IPS DF 4.7 (cell line): ENCODE results near the gene PLXNA3.
"Not testable (repeated sequence)": the region's sequence is repeated elsewhere in the genome, so short reads cannot be mapped to it uniquely, and the experiment has no call there.

ENCODE experiments used
- DNase-seq: peaks from one replicate; pipeline ENCODE4 v3.0.0-alpha.2; 2013; ENCODE audit warnings: low spot score; ENCODE audit errors: extremely low read depth

The PLXNA3 gene

DNA sequence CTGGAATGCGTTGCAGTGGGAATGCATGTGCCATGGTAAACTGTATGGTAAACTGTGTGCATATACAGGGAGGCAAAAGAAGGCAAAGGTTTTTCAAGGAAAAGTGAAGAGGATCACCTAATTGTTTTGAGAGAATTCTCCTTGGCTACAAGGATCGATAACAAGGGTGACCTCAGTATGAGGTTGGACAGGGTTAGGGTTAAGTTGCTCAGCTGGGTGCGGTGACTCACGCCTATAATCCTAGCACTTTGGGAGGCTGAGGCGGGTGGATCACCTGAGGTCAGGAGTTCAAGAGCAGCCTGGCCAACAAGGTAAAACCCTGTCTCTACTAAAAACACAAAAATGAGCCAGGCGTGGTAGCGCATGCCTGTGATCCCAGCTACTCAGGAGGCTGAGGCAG lies 43.3 kb downstream of the PLXNA3 start:
- not testable (repeated sequence) for DNase-seq

DNA sequence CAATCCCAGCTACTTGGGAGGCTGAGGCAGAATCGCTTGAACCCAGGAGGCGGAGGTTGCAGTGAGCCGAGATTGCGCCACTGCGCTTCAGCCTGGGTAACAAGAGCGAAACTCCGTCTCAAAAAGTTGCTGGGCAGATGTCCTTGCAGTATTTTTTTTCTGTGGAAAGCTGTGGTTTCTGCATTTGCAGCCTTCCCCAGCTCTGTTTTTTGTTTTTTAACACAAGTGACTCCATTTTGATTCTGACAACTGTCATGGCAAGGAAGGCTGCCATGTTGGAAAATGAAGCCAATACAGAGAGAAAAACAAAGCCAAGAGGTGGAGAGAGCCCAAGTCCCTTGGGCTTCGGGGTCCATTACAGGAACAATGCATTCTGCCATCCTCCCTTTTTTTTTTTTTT lies 44.0 kb downstream of the PLXNA3 start:
- DNase-seq: no peak

DNA sequence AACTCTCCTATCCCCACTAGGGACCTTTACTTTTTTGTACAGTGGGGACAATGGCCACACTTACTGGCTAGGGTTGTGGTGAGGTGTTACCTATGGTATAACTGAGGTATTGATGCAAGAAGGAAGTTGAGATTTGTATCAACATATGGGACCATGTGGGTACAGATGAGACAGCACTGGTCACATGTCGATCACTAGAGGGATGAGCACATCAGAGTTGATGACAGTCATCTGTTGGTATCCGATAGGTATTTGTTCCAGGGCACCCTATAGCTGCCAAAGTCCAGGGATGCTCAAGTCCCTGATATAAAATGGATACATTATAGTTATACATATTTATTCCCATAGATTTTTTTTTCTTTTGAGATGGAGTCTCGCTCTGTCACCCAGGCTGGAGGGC lies 44.9 kb downstream of the PLXNA3 start:
- no peak for DNase-seq

DNA sequence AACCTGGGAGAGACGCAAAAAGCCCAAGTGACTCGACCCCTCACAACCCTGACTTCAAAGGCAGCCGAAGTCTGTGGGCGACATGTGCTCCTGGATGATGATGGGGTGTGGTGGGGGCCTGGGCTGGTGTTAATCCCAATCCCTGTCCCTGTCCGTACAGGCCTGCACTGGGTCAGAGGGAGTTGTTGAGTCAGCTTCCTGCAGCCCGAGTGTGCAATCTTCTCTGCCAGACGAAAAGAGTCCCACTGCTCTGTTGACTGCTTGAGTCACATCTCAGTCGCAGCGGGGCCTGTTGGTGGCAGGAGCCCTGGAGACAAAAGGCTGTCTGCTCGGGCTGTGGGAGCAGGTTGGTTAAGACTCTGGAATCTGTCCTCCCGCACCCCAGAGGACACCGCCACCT lies 47.7 kb downstream of the PLXNA3 start:
- no peak for DNase-seq

DNA sequence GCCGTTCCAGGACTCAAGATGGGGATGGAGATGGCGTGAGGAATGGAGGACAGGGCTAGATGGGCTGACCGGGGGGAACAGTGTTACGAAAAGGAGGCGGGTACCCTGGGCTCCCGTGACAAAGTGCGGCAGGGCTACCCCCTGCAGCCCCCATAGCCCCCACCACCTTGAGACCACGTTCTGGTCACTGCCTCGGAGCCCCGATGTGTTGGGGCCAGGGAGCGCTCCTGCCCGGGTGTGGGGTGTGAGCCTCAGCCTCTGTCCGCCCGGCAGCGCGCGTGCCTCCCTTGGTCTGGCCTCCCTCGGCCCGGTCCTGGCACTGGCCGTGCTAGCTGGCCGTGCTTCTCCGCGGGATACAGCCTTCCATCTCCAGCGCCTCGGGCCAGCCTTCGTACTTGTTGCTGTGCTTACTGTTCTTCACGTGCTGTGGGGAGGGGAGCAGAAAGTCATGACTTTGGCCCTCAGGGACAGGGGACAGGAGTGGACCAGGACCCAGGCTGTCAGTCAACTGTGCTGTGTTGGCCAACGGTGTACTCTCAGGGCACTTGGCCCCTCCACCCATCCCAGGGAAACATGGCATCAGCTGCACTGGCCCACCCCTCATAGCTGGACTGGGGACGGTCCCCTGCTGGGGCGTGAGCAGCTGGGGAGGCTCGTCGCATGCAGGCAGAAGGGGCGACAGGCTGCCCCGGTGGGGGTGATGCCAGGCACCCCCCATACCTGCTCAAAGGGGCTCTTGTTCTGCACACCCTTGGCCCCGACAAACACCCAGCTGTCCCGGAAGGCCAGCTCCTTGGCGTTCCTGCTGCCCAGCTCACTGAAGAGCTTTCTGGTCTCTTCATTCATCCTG lies 48.6 kb downstream of the PLXNA3 start:
- DNase-seq: no peak

DNA sequence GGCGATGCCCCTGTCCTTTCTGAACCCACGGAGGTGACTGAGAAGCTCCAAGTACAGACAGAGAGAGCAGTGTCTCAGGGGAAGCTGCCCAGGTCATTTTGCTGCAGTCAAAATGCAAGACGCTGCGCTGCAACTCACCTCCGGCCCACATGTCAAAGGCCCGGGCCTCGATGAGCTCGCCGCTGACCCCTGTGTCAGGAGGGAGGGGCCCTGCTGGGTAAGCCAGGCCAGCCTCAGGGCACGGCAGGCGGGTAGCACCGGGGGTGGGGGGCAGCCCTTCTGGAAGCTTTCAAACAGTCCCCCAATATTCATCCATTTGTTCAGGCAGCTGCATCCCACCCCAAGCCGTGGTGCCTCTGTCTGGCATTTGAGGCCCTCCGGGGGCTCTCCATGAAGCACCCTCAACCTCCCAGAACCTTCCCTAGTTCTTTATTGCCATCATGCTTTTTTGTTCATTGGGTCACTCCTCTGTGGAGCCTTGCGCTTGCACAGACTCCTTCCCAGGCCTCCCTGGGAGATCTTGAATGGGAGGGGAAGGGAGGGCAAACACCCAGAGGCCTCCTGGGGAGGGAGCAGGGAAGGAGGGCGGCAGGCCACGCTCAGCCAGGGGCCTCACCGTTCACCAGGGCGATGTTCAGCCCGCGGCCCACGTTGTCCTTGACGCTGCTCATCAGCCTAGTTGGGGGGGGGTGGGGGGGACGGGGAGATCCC lies 49.7 kb downstream of the PLXNA3 start:
- no peak for DNase-seq

DNA sequence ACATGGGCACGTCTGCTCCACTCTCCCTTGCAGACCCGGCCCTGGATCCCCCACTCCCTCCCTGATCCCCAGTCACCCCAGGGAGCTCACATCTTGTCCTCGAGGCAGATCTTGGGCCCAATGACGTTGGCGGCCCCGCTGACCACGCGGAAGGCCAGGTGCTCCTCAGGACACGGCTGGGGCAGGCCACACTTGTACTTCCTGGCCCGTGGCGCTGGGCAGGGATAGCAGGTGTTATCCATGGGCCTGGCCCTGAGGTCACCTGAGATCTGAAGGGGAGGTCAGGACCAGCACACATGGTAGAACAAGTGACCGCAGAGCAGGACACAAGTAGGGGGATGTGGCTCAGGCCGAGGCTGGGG lies 50.3 kb downstream of the PLXNA3 start:
- no peak for DNase-seq

DNA sequence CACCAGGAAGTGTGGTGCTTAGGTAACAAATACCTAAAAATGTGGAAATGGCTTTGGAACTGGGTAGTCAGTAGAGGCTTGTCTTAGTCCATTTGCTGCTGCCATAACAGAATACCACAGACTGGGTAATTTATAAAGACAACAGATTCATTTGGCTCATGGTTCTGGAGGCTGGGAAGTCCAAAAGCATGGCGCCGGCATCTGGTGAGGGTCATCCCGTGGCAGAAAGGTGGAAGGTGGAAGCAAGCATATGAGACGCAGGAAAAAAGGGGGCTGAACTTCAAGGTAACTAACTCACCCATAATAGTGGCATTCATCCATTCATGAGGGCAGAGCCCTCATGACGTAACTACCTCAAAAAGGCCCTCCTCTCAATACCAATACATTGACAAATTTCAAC lies 51.4 kb downstream of the PLXNA3 start:
- no peak for DNase-seq

DNA sequence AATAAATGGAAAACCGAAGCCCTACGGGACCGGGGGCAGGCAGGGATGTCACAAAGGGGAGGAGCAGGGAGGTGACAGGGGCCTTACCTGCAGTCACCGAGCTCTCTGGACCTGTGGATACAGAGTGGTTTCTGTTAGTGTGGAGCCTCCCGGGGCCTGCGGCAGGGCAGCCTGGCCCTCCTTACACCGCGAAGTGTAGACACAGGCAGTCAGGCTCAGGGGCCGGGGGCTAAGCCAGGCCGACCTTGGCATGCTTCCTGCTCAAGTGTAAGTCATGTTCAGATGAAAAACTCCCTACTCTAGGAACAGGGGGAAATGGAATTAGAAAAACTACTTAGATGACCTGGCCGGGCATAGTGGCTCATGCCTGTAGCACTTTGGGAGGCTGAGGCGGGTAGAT lies 53.7 kb downstream of the PLXNA3 start:
- no peak for DNase-seq

DNA sequence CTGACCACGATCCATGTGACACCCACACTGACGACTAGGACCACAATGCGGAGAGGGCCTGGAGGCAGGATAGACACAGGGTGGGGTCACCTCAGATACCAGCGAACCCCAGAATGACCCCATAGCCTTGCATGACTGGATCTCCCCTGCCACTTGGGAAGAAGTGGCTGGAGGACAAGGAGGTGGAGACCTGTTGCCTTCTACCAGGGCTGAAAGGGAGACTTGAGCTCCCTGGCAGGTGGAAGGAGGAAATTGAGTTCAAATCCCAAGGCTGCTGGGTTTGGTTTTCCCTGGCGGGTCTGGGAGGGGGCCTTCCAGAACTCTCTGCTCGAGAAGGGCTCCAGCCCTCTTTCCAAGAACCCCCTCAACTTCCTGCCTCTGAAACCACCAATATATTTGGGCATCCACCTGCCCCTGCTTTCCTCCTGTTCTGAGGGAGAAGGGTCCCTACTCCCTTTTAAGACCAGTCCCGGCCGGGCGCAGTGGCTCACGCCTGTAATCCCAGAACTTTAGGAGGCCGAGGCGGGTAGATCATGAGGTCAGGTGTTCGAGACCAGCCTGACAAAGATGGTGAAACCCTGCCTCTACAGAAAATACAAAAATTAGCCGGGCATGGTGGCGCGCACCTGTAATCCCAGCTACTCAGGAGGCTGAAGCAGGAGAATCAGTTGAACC lies 54.9 kb downstream of the PLXNA3 start:
- DNase-seq: no peak

DNA sequence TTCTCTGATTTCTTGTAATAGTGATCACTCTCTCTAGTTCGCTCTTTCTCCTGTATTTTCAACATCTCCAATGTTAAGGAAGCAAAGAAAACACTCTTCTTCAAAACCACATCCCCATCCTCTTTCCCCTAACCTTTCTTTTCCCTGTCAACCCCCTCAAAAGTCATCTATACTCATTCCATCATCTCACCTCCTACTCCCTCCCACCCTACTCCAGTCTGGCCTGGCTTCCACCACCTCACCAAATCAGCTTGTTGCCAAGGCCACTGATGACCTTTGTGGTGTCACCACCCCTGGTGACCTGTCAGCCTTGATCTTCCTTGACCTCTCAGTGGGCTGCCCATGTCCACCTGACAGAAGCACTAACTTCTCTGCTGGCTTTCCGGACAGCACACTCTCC lies 55.6 kb downstream of the PLXNA3 start:
- no peak for DNase-seq

DNA sequence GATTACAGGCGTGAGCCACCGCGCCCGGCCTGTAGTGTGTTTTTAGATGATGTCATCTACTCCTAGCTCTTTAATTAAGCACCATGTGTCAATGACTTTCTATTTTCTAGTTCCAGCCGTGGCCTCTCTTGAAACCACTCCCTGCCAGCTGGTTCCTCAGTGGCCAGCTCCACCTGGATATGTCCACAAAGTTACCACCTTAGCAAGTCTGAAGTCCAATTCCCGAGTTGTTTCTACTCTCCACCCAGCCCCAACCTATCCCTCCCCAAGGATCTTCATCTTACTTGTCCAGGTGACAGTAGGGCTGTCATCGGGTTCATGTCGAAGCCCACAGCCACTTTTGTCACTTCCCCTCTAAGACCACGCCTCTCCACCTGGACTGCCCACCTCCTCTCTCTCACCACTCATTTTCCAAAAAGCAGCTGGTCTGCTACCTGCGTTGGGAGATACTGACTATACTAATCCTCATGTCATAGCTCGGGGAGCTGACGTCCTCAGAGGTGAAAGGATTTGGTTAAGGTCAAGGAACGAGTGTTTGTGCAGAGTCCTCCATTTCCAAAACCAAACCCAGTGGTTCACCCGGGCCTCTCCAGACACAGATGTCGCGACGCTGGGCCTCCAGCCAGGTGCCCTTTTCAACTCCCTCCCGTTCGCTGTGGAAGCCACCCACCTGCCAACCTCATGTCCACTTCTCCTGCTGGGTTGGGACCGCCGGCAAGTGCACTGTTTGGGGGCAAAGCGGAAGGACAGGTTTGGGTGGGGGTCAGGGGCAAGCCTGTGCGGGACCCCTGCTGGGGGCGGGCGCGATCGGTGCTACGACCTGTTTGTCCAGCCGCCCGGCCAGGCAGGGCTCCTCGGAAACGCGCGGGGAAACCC lies 57.2 kb downstream of the PLXNA3 start:
- DNase-seq: no peak

DNA sequence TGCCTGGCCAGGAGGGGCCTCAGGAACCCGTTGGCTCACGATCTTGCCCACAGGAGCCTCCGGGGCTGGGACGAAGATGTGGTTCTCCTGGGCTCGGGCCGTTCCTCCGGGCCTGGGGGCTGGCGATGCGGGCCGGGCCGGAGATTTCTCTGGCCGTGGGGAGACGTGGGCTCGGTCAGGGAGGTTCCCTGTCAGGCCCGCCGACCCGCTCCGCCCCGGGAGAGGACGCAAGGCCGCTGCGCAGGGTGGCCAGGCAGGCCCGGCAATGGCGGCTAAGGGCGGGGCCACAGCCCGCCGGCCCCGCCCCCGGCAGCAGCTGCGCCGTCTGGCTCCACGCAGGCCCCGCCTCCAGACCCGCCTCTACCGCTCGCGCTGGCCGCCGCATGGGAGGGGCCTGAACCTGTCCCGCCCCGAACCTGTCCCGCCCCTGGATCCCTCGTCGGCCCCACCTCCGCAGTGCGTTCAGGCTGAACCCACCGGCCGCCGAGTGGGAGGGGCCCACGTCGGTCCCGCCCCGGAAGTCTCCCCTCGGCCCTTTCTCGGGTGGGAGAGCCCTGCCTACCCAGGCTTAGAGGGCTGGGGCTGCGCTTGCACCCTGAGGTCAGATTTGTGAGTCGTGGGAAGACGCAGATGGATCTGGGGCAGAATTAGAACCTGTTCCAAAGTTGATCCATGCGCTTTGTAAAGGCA lies 58.0 kb downstream of the PLXNA3 start, which contains the start of gene FAM3A:
Gene FAM3A (minus strand): TSS at position 267 of the 690 bp plus-strand sequence. CDS start 460 bp downstream, outside the sequence.
- DNase-seq: no peak

DNA sequence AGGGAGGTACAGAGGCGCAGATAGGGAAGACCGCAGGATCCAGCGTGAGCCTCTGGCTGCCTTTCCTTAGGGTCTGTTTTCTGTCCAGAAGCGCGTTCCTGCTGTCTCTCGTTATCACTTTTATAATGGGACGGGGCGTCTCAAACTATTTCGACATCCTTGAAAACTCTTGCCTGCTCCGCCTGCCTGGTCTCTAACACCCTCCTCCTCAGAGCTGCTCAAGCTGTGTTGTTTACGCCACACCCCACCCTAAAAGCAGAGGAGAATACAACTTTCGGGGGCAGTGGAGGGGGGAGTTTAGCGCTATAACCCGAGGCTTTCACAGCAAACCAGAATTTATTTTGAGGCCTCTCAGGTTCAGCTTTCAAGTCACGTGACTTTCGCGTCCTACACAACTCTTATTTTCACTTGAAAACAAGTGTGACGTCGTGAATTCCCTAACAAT lies 58.6 kb downstream of the PLXNA3 start:
- DNase-seq: no peak

DNA sequence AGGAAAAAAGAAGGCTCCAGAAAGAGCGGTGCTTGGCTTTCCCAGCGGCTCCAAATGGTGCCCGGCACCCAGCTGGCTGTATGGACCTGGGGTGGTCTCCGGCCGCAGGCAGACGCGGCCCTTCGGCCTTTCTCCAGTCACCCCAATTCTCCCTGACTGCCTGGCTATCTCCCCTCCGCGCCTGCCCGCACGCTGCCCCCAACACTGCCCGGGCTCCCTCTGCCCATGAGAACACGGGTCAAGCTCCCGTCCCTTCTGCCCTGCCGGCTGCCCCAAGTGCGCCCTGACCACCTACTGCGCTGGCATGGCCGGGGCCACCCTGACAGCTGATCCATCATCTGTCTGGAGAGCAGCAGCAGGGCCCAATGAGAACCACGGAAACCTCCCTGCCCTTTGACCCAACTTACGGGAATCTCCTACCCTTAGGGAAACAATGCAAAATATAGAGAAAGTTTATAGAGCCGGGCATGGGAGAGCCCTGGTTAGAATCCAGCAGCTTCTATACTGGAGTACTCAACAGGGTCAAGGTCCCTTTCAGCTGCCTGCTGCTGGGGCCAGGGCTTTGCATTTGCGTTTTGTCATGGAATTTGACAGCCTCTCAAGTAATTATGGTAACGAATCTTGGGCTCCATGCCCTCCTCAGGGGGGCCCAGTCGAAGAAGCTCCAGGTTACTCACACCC lies 59.2 kb downstream of the PLXNA3 start:
- DNase-seq: no peak

DNA sequence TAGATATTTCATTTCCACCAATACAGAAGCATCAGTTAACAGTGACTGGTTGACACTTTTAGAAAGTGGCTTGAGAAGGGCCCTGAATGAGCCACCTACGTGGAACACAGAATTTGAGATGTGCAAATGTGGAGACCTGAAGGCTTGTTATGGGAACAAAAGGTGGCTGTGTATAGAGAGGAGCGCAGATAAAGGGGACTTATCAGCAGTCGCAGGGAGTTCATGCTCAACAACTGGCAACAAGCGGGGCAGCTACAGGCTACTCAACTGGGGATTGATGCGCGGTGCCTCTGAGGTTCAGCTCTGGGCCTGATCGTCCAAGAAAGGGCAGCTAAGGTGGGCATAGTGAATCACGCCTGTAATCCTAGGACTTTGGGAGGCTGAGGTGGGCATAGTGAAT lies 61.3 kb downstream of the PLXNA3 start:
- DNase-seq: no peak

DNA sequence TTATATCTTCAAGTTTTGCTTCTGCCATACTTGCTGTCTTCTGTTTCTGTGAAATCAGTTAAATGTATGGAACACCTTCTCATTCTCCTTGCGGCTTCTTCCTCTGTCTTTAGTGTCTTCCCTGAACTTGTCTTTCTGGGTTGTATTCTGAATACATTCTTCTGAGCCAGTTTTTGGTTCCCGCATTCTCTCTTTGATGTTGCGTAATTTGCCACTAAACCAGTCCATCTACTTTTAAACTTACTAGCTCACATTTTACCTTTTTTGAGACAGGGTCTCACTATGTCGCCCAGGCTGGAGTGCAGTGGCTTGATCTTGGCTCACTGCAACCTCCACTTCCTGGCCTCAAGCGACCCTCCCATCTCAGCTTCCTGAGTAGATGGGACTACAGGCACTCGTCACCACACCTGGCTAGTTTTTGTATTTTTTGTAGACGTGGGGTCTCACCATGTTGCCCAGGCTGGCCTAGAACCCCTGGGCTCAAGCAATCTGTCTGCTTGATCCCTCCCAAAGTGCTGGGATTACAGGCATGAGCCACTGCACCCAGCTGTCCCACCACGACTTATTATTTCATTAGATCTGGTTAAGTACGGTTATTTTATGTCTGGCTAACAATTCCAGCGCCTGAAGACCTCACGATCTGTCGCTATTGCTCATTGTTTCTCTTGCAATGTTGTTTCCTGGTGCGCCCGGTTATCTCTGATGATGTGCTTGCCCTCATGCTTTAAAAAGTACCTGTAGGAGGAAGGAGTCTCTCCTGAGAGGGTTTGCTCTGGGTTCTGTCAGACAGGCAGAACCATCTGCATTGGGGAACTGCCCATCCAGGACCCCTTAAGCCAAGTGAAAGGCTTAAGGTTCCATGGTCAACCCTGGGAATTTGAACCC lies 67.8 kb downstream of the PLXNA3 start:
- no peak for DNase-seq

DNA sequence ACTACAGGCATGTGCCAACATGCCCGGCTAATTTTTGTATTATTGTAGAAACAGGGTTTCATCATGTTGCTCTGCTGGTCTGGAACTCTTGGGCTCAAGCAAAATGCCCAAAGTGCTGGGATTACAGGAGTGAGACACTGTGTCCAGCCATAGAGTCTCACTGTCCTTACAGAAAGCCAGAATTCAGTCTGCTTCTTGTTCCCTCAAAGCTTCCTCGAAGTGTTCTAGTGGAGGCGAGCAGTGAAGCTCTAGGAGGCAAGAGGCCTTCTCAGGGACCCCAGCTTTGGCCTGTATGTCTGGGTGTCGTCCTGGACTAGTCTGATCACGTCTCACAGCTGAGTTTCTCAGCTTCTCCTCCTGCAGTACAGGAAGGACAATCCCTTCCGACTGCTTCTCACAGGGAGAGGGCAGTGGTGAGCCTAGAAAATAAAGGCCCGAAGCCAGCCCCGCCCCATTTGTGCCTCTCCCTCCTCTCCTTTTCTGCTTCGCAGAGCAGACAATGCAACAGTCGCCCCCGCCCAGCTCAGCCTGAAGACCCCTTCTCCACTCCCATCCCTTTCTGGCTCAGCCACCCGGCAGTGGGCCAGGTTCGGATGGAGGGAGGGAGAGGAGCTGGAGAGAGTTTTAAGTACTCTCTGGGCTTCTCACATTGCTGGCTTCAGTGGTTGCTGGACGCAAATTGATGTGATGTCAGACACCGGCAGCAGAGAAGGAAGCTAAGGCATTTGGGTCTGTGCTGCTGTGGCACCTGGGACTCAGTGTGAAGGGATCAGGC lies 69.0 kb downstream of the PLXNA3 start:
- DNase-seq: no peak
